Muscle layer of duodenum (tissue), 2 donors: ENCODE data around the gene ACP4.
"Not testable (repeated sequence)": the region's sequence is repeated elsewhere in the genome, so short reads cannot be mapped to it uniquely, and the experiment has no call there.

ENCODE experiments used
- H3K27ac ChIP-seq: one replicate; pipeline ENCODE4 v1.7.0; 2013; ENCODE audit warnings: mild to moderate bottlenecking, low read length
- H3K27me3 ChIP-seq: one replicate; pipeline ENCODE4 v1.7.0; 2013; ENCODE audit warnings: low read depth, mild to moderate bottlenecking, control low read depth, low read length
- H3K36me3 ChIP-seq, 2 donors: one replicate each; pipeline ENCODE4 v1.7.0; 2013; ENCODE audit warnings: low read length in 2 of 2, control low read depth in 1 of 2, mild to moderate bottlenecking in 1 of 2; ENCODE audit not compliant: insufficient read depth in 2 of 2, control insufficient read depth in 1 of 2
- H3K4me1 ChIP-seq, 2 donors: one replicate each; pipeline ENCODE4 v1.7.0; 2013; ENCODE audit warnings: low read length in 2 of 2, mild to moderate bottlenecking in 2 of 2, control low read depth in 1 of 2, moderate library complexity in 1 of 2; ENCODE audit not compliant: insufficient read depth in 2 of 2, control insufficient read depth in 1 of 2
- H3K4me3 ChIP-seq, 2 donors: one replicate each; pipeline ENCODE4 v1.7.0; 2013; ENCODE audit warnings: low read length in 2 of 2, low read depth in 1 of 2, mild to moderate bottlenecking in 1 of 2
- H3K9me3 ChIP-seq, 2 donors: one replicate each; pipeline ENCODE4 v1.7.0; 2013; ENCODE audit warnings: low read length in 2 of 2, control low read depth in 1 of 2, mild to moderate bottlenecking in 1 of 2; ENCODE audit not compliant: control insufficient read depth in 1 of 2
- donor health status: healthy.

The ACP4 gene

DNA sequence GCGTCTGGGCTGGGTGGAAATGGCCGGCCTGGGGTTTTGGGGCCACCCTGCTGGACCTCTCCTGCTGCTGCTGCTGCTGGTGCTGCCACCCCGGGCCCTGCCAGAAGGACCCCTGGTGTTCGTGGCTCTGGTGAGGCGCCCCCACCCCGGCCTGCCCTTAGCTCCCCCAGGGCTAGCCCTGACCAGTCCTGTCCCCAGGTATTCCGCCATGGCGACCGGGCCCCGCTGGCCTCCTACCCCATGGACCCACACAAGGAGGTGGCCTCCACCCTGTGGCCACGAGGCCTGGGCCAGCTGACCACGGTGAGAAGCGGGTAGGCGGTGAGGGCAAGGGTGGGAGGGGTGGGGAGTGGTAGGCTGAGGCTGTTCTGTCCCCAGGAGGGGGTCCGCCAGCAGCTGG lies at the start of gene ACP4:
TSS of gene ACP4 (plus strand) at position 20 of the 400 bp plus-strand sequence. CDS start at position 20, 0 bp downstream.
- H3K27me3 ChIP-seq, result no peaks in the 10 kb centered on the region
- H3K36me3 ChIP-seq, result no peaks in the 10 kb centered on the region
- H3K4me1 ChIP-seq, result no peaks in the 10 kb centered on the region
- no peak within 1 kb of the TSS for H3K27ac ChIP-seq
- no peak within 1 kb of the TSS for H3K4me3 ChIP-seq
- no peaks in the 10 kb centered on the region for H3K9me3 ChIP-seq

DNA sequence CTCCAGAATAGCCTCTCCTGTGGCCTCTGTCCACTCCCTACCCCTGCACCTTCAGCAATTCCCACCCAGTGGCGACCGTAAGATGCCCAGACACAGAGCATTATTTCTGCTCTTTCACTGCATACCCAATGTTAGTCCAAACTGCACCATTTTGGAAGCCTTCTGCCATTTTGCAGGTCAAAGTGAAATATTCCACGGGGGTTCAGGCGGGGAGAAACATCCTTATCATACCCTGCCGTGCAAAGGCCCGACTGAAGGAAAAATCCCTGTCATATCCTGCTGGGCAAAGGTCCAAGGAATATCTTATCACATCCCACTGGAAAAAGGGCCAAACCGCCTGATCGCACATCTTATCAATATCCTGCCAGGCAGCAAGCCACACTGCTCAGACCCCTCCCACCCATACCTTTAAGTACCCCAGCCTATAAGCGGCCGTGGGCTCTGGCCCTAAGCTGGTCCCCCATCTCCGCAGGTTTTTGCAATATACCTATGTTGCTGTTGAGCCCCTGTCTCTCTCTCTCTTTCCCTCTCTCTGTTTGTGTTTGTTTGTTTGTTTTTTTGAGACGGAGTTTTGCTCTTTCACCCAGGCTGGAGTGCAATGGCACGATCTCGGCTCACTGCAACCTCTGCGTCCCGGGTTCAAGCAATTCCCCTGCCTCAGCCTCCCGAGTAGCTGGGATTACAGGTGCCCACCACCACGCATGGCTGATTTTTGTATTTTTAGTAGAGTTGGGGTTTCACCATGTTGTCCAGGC lies 48.9 kb upstream of the ACP4 start:
- Histone ChIP-seq H3K27me3 (no peaks in the 10 kb centered on the region), H3K4me1 (no peaks in the 10 kb centered on the region), H3K27ac (no peak overlapping the region), H3K4me3 (no peak overlapping the region), H3K36me3 (no peaks in the 10 kb centered on the region), H3K9me3 (no peaks in the 10 kb centered on the region)

- H3K4me3 ChIP-seq, result no peak overlapping the region
- H3K9me3 ChIP-seq, result no peaks in the 10 kb centered on the region
- no peaks in the 10 kb centered on the region for H3K27me3 ChIP-seq
- H3K27ac ChIP-seq, result no peak overlapping the region
- no peaks in the 10 kb centered on the region for H3K4me1 ChIP-seq
- H3K36me3 ChIP-seq, result no peaks in the 10 kb centered on the region
Observed at GRCh38 chr19:50743537-50743936, 46.7 kb upstream of the ACP4 start.

GRCh38 chr19:50745221-50745620 lies 45.0 kb upstream of the ACP4 start:
- H3K27me3 ChIP-seq, result no peaks in the 10 kb centered on the region
- no peaks in the 10 kb centered on the region for H3K4me1 ChIP-seq

GRCh38 chr19:50747141-50747540 lies 43.1 kb upstream of the ACP4 start:
- H3K4me3 ChIP-seq, H3K9me3 ChIP-seq, H3K4me1 ChIP-seq, H3K36me3 ChIP-seq, H3K27ac ChIP-seq, H3K27me3 ChIP-seq: not testable (repeated sequence)

More at GRCh38 chr19:50745221-50745620, 45.0 kb upstream of the ACP4 start:
- no peak overlapping the region for H3K27ac ChIP-seq
- H3K36me3 ChIP-seq, result no peaks in the 10 kb centered on the region
- H3K4me3 ChIP-seq, result no peak overlapping the region
- no peaks in the 10 kb centered on the region for H3K9me3 ChIP-seq

GRCh38 chr19:50749490-50749889 lies 40.7 kb upstream of the ACP4 start:
- no peaks in the 10 kb centered on the region for H3K9me3 ChIP-seq
- H3K27me3 ChIP-seq, result no peaks in the 10 kb centered on the region
- no peak overlapping the region for H3K27ac ChIP-seq
- no peak overlapping the region for H3K4me3 ChIP-seq
- H3K4me1 ChIP-seq, result no peaks in the 10 kb centered on the region
- no peaks in the 10 kb centered on the region for H3K36me3 ChIP-seq

- Histone ChIP-seq H3K4me1 (no peaks in the 10 kb centered on the region), H3K27me3 (no peaks in the 10 kb centered on the region), H3K36me3 (no peaks in the 10 kb centered on the region), H3K9me3 (no peaks in the 10 kb centered on the region), H3K27ac (no peak overlapping the region), H3K4me3 (no peak overlapping the region)
Observed at GRCh38 chr19:50750010-50750409, 40.2 kb upstream of the ACP4 start.

DNA sequence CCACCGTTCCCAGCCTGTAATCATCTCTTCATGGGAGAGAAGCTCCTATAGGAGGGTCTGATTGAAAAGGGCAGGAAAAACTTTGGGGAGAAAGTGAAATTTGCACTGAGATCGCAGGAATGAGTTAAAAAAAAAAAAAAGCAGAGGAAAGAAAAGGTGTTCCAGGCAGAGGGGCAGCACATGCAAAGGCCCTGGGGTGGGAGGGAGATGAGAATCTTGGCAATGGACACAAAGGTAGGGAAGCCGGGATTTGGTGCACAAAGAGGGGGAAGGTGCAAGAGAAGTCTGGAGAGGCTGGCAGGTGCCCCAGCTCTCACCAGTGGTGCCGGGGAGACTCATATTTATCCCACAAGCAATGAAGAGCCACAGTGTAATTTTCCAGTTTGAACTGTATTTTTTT lies 36.3 kb upstream of the ACP4 start:
- H3K9me3 ChIP-seq, result no peaks in the 10 kb centered on the region
- H3K4me1 ChIP-seq, result no peaks in the 10 kb centered on the region
- no peak overlapping the region for H3K4me3 ChIP-seq
- H3K27ac ChIP-seq, result no peak overlapping the region
- H3K36me3 ChIP-seq, result no peaks in the 10 kb centered on the region
- no peaks in the 10 kb centered on the region for H3K27me3 ChIP-seq

- H3K27ac ChIP-seq, H3K27me3 ChIP-seq, H3K4me3 ChIP-seq, H3K36me3 ChIP-seq, H3K9me3 ChIP-seq, H3K4me1 ChIP-seq: not testable (repeated sequence)
Observed at GRCh38 chr19:50756244-50756643, 34.0 kb upstream of the ACP4 start.

GRCh38 chr19:50757624-50758023 lies 32.6 kb upstream of the ACP4 start:
- not testable (repeated sequence) for H3K4me1 ChIP-seq, H3K27ac ChIP-seq, H3K27me3 ChIP-seq, H3K36me3 ChIP-seq, H3K4me3 ChIP-seq, H3K9me3 ChIP-seq

DNA sequence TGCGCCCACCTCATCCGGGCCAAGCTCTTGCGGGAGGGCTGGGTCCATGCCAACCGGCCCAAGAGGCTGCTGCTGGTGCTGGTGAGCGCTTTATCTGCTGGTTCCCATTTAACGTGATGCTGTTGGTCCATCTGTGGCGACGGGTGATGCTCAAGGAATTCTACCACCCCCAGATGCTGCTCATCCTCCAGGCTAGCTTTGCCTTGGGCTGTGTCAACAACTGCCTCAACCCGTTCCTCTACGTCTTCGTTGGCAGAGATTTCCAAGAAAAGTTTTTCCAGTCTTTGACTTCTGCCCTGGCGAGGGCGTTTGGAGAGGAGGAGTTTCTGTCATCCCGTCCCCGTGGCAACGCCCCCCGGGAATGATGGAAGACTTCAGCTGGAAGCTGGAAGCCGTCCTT lies 31.1 kb upstream of the ACP4 start:
- not testable (repeated sequence) for H3K4me1 ChIP-seq, H3K9me3 ChIP-seq, H3K36me3 ChIP-seq, H3K4me3 ChIP-seq, H3K27ac ChIP-seq, H3K27me3 ChIP-seq

DNA sequence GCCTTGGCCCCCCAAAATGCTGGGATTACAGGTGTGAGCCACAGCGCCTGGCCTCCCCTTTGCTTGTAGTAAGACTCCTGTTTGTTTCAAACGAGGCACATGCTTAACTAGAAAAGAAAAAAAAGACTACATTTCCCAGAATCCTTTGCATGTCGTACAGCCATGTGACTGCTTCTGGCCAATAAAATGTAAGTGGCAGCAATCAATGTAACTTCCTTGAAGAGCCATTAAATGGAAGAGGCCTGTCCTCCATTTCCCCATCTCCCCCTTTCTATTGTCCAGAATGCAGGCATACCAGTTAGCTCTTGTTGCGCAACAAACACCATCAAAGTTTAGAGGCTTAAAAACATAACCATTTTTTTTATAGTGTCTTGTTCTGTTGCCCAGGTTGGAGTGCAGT lies 30.3 kb upstream of the ACP4 start:
- Histone ChIP-seq H3K4me1 (no peaks in the 10 kb centered on the region), H3K4me3 (no peak overlapping the region), H3K27me3 (no peaks in the 10 kb centered on the region), H3K9me3 (peaks cover 0 to 4% of the 10 kb centered on the region in 2 donors), H3K27ac (no peak overlapping the region), H3K36me3 (no peaks in the 10 kb centered on the region)
